ENCODE measurements around the gene AMFR.

Gene AMFR

DNA sequence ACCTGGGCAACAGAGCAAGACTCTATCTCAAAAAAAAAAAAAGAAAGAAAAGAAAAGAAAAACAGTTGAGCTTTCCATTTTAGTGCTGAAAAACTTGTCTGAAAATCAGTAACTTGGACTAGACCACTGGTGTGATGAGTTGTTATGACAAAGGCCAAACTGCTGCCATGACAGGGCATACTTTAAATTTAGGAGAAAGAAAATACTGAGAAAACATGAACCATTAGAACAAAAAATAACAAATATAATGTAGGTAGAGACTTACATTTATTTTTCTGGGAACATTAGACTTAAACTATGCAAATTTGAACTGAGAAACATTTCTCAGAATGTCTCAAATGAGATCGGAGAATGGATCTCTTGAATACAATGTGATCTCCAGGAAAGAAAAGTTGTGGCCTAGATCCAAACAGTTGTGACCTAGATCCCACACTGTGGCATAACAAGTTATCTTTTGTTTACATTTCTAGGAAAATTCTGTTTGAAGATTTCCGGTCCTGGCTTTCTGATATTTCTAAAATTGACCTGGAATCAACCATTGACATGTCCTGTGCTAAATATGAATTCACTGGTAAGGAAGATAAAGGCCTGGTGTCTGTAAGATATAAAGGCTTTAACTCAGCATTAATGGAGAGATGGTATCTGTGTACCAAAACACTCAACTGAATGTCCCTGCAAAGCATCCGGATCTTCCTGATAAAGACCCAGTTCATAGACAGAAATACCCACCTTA is 36.9 kb upstream of the AMFR start:
- no peak for DNase-seq (ENCODE audit: low read depth)
- H3K4me3 ChIP-seq (ENCODE audit: low read depth, low read length) = no peak overlapping the region
- TF ChIP-seq, protein P1, sequence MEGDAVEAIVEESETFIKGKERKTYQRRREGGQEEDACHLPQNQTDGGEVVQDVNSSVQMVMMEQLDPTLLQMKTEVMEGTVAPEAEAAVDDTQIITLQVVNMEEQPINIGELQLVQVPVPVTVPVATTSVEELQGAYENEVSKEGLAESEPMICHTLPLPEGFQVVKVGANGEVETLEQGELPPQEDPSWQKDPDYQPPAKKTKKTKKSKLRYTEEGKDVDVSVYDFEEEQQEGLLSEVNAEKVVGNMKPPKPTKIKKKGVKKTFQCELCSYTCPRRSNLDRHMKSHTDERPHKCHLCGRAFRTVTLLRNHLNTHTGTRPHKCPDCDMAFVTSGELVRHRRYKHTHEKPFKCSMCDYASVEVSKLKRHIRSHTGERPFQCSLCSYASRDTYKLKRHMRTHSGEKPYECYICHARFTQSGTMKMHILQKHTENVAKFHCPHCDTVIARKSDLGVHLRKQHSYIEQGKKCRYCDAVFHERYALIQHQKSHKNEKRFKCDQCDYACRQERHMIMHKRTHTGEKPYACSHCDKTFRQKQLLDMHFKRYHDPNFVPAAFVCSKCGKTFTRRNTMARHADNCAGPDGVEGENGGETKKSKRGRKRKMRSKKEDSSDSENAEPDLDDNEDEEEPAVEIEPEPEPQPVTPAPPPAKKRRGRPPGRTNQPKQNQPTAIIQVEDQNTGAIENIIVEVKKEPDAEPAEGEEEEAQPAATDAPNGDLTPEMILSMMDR (IDR thresholded peaks at IDR 0.05; ENCODE audit: low read depth, low read length, missing control alignments) = no peak

DNA sequence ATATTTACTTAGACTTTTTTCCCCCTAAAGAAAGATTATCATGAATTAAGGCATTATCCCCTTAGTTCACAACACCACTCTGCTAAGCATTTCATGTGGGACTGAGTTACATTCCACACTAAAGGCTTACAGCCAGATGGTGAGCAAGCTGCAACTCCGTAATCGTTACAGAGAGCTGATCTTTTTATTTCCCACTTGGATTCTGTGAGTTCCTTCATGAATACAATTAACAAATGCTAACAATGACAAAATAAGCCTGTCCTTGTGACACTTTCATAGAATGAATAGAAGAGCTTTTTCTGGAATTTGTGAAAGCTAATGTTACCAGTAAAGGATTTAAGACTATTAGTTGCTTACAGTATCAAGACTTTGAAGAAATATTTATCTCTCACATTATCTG is 34.8 kb upstream of the AMFR start:
- TF ChIP-seq, protein P1 (IDR thresholded peaks at IDR 0.05; ENCODE audit: low read depth, low read length, missing control alignments) = no peak
- no peak overlapping the region for H3K4me3 ChIP-seq (ENCODE audit: low read depth, low read length)
- no peak for DNase-seq (ENCODE audit: low read depth)

DNA sequence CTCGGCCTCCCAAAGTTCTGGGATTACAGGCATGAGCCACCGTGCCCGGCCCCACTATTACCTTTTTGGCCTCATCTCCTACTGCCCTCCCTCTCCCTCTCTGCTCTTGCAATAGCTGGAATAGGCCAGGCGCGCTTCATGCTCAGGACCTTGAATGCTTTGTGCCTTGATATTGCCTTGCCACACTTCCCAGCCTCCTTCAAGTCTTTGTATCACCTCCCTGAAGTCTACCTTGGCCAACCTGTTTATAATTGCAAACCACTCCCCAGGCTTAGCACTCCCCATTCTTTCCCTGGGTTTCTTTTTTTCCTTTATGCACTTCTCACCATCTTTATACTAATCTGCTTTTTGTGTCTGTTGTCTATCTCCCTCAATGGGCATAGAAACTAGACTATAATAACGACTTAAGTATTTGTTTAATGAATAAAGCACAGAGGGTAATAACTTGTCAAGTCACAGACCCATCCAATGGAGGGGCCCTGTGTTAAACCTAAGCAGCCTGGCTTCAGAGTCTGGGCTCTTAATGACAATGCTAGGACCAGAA is 32.7 kb upstream of the AMFR start:
- TF ChIP-seq, protein P1 (IDR thresholded peaks at IDR 0.05; ENCODE audit: low read depth, low read length, missing control alignments) = no peak
- DNase-seq (ENCODE audit: low read depth) = no peak

DNA sequence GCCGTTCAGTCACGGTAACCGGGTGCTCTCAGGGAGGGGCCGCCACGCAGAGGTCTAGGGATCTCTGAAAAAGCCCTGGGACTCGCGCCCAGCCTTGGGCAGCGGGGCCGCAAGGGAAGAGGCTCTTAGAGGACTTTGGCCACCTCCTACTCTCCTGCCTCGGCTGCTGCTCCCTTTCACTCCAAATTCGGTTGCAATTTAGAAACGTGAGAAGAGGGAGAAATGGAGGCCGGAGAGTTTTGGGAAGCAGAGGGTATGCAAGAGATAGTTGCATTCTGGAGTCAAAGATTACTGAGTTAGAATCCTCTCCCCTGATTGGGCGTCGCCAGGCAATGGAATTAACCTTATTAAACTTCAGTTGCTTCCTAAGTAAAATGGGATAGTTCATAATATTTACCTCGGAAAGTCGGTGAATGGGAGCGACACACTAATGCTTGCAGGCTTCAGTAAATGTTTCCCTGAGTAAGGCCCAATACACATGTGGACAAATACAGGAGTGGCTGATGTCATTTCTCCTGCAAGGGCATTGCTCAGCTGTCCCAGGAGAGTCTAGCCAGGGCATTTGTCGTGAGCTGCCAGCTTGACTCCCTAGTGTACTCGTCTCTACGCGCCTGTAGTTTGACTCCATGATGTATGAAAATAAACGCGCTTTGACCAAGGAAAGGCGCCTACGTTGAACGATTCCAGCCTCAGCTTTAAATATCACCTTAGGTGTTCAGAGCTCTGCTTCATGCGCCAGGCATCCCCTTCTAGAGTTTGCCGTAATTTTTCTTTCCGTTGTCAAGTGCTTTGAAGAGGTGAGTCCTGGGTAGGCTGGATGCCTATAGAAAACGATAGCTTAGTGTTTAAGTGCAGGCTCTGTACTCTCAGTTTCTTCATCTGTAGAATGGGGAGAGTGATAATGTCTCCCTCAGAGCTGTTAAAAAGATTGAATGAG is 26.7 kb upstream of the AMFR start:
- DNase-seq (ENCODE audit: low read depth) = no peak
- TF ChIP-seq, protein P1 (IDR thresholded peaks at IDR 0.05; ENCODE audit: low read depth, low read length, missing control alignments) = no peak
- peak overlapping the region; percentile 70 for H3K4me3 ChIP-seq (ENCODE audit: low read depth, low read length)

More for the DNA sequence above, 32.7 kb upstream of the AMFR start:
- no peak overlapping the region for H3K4me3 ChIP-seq (ENCODE audit: low read depth, low read length)

DNA sequence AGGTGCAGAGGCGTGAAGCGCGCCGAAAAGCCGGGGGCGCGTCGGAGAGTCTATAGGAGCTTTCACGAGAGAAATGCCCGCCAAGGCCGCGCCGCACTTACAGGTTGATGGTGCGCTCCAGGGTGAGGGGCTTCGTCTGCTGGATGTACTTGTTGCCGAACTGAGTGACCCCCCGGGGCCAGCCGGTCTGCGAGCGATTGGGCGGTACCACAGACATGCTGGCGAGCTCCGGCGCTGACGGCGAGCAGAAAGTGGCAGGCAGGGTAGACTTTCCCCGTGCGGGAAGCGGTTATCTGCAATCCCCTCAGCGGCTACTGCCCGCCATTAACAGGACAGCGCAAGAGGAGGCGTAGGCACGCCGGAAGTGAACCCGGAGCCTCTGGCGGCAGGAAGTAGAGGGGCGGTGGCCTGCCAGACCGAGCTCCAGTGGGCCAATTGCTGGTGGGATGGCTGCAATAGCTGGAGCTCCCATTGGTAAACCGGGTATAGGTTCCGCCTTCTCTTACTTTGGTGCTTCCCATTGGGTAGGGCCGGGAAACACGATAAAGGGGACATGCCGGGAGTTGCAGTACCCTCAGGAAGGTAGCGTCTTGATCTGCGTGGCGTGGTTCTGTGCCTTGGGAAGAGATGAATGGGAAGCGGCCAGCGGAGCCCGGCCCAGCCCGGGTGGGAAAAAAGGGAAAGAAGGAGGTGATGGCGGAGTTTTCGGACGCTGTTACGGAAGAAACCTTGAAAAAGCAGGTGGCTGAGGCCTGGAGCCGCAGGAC is 25.8 kb upstream of the AMFR start, which contains the start of the genes NUDT21 and OGFOD1:
TSS of gene NUDT21 (minus strand) at position 347 of the 767 bp plus-strand sequence. CDS start at position 217, 130 bp downstream.
TSS of gene OGFOD1 (plus strand) at position 569 of the 767 bp plus-strand sequence. CDS start at position 628, 59 bp downstream.
- peak within 1 kb of the TSS; percentile 70 for H3K4me3 ChIP-seq (ENCODE audit: low read depth, low read length)
- DNase-seq (ENCODE audit: low read depth) = peak; percentile 94
- TF ChIP-seq, protein P1 (IDR thresholded peaks at IDR 0.05; ENCODE audit: low read depth, low read length, missing control alignments) = no peak

All from GM12864 (cell line).